Activated CD4-positive, alpha-beta T cell treated with anti-CD3 and anti-CD28 coated beads for 4 hours (primary cell): ENCODE results near the gene TTC34.
"Not testable (repeated sequence)": the region's sequence is repeated elsewhere in the genome, so short reads cannot be mapped to it uniquely, and the experiment has no call there.

ENCODE experiments used
- DNase-seq, 2 donors: peaks; one replicate each; pipeline ENCODE4 v3.0.0-alpha.2; 2020

TTC34 gene

DNA sequence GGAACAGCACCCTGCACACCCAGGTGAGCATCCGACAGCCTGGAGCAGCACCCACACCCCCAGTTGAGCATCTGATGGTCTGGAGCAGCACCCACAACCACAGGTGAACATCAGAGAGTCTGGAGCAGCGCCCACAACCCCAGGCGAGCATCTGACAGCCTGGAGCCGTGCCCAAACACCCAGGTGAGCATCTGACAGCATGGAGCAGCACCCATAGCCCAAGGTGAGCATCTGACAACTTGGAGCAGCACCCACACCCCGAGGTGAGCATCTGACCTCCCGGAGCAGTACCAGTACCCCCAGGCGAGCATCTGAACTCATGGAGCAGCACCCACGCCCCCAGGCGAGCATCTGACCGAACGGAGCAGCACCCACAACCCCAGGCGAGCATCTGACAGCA, 144.4 kb downstream of the TTC34 start:
- peak in 1 of 2 donors; percentile 1 for DNase-seq

DNA sequence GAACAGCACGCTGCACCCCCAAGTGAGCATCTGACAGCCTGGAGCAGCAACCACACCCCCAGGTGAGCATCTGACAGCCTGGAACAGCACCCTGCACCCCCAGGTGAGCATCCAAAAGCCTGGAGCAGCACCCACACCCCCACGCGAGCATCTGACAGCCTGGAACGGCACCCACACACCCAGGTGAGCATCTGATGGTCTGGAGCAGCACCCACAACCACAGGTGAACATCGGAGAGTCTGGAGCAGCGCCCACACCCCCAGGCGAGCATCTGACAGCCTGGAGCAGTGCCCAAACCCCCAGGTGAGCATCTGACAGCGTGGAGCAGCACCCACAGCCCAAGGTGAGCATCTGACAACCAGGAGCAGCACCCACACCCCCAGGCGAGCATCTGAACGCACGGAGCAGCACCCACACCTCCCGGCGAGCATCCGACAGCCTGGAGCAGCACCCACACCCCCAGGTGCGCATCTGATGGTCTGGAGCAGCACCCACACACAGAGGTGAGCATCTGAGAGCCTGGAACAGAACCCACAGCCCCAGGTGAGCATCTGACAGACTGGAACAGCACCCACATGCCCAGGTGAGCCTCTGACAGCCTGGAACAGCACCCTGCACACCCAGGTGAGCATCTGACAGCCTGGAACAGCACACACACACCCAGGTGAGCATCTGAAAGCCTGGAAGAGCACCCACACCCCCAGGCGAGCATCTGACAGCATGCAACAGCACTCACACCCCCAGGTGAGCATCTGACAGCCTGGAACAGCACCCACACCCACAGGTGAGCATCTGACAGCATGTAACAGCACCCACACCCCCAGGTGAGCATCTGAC, 145.7 kb downstream of the TTC34 start:
- not testable (repeated sequence) for DNase-seq

DNA sequence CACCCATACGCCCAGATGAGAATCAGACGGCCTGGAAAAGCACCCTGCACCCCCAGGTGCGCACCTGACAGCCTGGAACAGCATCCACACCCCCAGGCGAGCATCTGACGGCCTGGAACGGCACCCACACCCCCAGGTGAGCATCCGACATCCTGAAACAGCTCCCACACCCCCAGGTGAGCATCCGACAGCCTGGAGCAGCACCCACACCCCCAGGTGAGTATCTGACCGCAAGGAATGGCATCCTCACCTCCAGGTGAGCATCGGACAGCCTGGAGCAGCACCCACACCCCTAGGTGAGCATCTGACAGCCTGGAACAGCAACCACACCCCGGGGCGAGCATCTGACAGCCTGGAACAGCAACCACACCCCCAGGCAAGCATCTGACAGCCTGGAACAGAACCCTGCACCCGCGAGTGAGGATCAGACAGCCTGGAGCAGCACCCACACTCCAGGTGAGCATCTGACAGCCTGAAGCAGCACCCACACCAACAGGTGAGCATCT, 147.0 kb downstream of the TTC34 start:
- not testable (repeated sequence) for DNase-seq

DNA sequence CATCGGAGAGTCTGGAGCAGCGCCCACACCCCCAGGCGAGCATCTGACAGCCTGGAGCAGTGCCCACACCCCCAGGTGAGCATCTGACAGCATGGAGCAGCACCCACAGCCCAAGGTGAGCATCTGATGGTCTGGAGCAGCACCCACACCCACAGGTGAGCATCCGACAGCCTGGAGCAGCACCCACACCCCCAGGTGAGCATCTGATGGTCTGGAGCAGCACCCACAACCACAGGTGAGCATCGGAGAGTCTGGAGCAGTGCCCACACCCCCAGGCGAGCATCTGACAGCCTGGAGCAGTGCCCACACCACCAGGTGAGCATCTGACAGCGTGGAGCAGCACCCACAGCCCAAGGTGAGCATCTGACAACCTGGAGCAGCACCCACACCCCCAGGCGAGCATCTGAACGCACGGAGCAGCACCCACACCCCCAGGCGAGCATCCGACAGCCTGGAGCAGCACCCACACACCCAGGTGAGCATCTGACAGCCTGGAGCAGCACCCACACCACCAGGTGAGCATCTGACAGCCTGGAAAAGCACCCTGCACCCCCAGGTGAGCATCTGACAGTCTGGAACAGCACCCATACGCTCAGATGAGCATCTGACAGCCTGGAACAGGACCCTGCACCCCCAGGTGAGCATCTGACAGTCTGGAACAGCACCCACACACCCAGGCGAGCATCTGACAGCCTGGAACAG, 147.6 kb downstream of the TTC34 start:
- peak in 1 of 2 donors; percentile 39 for DNase-seq

DNA sequence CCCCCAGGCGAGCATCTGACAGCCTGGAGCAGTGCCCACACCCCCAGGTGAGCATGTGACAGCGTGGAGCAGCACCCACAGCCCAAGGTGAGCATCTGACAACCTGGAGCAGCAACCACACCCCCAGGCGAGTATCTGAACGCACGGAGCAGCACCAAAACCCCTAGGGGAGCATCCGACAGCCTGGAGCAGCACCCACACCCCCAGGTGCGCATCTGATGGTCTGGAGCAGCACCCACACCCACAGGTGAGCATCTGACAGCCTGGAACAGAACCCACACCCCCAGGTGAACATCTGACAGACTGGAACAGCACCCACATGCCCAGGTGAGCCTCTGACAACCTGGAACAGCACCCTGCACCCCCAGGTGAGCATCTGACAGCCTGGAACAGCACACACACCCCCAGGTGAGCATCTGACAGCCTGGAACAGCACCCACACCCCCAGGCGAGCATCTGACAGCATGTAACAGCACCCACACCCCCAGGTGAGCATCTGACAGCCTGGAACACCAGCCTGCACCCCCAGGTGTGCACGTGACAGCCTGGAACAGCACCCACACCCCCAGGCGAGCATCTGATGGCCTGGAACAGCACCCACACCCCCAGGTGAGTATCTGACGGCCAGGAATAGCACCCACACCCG, 148.4 kb downstream of the TTC34 start:
- not testable (repeated sequence) for DNase-seq

DNA sequence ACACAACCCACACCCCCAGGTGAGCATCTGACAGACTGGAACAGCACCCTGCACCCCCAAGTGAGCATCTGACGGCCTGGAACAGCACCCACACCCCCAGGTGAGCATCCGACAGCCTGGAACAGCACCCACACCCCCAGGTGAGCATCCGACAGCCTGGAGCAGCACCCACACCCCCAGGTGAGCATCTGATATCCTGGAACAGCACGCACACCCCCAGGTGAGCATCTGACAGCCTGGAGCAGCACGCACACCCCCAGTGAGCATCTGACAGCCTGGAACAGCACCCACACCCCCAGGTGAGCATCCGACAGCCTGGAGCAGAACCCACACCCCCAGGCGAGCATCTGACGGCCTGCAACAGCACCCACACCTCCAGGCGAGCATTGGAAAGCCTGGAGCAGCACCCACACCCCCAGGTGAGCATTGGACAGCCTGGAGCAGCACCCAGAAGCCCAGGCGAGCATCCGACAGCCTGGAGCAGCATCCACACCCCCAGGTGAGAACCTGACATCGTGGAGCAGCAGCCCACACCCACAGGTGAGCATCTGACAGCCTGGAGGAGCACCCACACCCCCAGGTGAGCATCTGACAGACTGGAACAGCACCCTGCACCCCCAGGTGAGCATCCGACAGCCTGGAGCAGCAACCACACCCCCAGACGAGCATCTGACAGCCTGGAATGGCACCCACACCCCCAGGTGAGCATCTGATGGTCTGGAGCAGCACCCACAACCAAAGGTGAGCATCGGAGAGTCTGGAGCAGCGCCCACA, 149.2 kb downstream of the TTC34 start:
- not testable (repeated sequence) for DNase-seq

DNA sequence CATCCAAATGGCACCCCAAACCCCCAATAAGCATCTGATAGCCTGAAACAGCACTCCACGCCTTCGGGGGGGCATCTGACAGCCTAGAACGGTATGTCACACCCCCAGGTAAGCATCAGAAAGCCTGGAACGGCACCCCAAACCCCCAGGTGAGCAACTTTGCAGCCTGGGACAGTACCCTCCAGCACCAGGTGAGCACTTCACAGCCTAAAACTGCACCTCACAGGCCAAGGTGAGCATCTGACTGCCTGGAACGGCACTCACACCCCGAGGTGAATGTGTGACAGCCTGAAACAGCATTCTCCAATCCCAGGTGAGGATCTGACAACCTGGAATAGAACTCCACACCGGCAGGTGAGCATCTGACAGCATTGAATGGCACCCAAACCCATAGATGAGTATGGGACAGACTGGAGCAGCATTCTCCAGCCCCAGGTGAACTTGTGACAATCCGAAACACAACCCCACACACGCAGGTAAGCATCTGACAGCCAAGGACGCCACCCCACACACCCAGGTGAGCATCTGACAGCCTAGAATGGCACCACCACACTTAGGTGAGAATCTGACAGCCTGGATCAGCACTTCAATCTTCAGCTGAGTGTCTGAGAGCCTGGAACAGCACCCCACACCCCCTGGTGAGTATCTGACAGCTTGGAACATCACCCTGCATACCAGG, 150.4 kb downstream of the TTC34 start:
- no peak for DNase-seq

DNA sequence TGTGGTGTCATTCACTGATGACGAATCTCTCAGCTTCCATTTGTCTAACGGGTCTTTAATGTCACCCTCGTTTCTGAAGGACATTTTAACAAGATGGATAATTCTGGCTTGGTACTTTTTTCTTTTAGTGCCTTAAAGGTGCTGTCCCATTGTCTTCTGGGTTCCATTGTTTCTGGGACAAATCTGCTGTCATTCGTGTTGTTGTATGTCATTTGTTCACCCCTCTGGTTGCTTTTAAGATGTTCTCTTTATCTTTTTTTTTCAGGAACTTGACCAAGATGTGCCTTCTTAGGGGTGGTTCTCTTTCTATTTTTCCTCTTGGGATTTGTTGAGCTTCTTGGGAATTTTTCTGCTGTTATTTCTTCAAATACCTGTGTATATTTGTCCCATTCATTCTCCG, 154.7 kb downstream of the TTC34 start:
- no peak for DNase-seq

DNA sequence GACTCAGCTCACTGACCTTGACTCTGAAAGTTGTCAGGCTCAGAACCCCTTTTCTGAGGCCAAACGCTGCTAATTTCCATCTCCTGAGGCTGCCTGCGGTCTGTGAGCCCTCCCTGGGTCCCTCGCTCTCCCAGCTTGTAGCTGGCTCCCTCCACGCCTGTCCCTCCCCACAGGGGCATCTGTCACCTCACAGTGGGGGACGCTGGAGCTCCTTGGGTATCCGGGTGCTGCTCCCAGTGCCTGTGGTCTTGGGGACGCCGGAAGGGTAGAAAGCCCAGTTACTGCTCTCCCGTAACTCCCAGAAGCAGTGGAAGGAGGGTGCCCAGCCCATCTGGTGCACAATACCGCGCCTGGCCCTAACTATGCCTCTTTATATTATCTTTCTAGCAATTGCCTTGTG, 155.7 kb downstream of the TTC34 start:
- no peak for DNase-seq

DNA sequence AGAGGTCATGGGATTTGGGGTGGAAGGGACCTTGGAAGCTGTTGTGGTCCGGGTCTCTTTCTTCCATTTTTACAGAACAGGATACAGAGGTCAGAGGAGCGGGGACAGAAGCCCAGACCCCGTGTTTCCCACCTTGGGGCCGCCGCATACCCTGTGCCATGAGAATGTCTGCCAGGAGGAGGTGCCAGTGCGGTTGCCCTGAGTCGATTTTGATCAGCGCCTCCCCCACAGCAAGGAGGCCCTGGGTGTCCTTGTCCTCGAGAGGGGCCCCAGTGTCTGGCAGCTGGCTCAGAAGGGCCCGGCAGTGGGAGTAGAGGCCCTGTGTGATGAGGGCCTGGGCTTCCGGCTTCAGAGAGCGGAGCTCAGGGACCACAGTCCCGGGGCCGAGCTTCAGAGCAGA, 156.3 kb downstream of the TTC34 start:
- DNase-seq: no peak

DNA sequence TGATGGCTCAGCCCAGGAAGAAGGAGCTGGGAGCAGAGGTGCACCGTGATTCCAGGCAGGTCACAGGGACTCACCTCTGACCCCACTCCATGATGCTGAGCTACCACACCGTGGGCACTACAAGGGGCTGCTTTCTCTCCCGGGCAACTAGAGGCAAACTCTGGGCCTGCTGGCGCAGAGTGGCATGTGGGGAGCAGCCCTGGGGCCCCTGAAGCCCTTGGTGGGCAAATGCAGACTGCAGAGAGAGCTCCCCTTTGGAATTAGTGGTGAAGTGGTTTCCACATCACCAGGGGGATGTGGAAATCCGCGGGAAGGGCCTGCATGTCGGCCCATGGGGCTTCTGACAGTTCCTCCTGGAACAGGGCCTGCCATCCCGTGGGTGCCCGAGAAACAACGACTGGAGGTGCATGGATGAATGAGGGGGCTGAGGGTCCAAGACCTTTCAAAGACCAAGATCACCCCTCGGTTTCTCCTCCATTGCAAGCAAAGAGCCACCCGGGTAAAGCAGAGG, 156.8 kb downstream of the TTC34 start:
- no peak for DNase-seq

DNA sequence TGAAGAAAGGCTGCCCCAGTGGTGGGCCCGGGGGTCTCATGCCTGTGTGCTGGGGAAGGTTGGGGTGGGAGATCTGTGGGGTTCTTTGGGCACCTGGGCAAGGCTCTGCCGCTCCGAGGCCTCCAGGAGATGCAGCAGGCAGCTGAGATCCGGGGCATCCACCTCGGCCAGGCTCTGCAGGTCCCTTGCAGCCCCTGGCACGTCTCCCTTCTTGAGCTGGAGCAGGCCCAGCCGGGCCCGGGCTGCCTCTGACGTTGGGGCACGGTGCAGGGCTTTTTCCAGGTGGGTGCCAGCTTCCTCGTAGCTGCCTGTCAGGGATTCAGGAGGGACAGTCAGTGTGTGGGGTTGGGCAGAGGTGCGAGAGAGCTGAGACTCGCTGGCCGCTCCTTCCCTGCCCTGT, 157.3 kb downstream of the TTC34 start:
- DNase-seq: no peak

DNA sequence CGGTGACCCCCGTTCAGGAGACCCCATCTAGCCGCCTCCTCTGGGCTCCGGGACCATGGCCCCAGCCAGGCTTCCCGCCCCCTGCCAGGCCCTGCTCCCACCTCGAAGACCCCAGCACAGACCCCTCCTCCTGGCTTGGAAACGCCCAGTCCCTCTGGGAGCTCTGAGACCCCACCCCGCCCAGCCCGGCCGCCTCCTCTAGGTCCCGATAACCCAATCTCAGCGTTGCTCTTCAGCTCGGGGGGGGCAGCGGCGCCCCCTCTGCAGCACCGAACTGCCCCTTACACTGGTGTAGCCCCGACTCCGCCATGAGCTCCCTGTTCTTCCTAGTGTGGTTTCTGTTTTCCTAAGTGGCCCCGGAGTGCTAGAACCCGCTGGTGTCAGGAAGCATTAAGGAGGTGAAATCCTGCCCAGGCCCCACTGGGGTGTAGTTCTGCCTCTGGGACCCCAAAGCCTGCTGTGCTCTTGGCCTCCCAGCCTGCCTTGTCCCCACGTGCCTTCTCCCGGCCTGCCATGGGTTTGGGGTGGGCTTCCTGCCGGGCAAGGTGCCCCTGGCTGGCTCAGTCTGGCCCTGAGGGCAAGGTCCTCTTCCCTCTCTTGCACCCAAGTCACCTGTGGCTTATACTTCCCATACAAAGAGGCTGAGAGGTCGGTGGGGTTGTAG, 157.9 kb downstream of the TTC34 start:
- no peak for DNase-seq

DNA sequence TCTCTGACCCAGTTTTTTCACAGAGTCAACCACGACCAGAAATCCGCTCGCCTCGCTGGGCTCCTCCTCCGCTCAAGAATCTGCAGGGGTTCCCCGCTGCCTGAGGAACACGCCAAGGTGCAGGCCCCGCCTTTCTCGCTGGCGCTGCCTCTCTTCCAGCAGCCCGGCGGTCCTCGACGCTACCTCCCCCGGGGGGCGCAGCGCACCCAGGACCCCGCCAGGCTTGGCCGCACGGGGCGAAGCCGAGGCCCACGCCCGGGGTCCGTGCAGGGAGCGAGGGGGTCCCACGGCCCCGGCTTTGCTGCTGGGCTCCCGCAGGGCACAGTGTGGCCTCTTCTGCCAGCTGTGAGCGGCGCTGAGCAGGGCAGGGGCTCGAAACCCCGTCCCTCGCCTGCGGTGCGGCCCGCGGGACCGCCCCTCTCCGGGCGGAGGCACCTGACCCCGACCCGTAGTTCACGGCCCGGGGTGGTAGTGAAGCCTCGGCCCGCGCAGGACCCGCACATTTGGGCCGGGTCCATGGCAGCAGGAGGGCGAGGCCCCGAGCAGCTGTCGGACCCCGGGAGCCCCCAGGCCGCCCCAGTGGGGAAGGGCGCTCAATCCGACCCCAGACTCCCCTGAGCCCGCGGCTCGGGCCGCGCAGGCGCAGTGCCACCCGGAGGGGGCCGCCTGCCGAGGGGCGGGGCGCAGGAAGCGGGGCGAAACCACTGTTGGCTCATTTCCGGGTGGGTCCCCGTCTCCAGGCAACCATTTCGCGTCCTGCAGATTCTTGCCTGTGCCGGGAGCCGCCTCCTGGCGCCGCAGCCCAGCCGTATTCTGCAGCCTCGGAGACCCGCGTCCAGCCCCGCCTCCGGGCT, 158.7 kb downstream of the TTC34 start:
- DNase-seq: peak; percentile 94 to 95

DNA sequence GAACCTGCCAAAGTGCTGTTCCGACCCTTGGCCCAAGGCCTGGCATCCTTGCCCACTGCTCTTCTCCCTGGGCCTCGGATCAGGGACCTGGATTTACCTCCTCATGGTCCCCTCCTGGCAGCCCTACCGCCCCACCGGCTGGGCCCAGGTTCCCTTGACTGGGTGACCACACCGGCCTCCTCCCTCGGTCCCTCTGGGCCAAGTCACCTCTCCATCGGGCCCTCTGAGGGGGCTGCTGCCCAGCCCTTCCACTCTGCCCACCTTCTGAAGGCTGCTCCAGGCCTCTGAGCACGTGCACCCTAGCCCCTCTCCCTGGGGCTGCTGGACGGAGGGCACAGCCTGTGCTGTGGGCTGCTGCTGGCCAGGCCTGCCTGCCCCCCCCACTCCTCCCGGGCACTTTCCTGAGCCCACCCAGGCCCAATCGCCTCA, 159.3 kb downstream of the TTC34 start:
- DNase-seq: no peak

DNA sequence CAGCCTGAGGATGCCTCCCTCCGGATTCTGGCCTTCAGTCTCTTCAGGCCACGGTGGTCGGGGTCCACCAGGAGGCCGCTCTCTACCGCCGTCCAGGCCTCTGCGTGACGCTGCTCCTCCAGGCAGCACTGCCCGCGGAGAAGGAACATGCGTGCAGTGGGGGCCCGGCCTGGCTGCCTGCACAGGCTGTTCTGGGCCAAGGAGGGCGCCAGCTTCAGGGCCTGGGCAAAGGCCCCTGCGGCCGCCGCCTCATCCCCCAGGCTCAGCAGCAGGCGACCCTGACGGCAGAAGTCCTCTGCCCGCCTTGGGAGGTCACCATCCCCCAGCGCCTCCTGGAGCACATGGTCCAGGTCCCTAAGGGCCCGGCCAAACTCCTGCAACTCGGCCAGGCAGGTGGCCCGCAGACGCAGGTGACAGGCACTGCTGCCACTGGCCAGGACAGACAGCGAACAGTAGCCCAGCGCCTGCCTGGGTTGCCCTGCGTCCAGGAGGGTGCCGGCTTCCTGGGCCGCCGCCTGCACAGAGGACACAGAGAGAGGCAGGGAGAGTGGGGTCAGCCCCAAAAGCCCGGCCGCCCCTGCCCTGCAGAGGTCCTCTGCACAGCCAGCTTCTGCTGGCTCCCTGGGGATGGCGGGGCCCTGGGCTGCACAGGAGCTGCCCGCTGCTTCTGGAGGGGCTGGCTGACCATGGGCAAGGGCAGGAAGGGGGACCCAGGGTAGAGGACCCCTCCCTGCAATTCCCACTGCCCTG, 159.9 kb downstream of the TTC34 start:
- DNase-seq: no peak

DNA sequence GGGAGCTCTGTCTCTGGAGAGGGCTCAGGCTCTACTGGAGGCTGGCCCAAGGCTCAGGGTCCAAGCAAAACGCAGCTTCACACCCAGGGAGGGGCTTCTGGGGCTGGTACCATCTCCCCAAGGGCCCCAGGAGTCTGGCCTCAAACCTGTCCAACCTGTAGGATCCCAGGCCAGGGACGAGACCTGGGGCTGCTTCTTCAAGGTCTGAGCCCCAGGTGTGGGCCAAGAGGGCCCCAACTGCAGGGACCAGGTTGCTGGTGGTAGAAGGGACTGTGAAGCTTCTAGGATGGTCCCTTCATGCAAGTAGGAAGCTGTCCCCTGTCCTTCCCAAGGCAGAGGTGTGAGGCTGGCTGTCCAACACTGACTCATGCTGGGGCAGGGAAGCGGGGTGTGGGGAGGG, 160.9 kb downstream of the TTC34 start:
- no peak for DNase-seq

DNA sequence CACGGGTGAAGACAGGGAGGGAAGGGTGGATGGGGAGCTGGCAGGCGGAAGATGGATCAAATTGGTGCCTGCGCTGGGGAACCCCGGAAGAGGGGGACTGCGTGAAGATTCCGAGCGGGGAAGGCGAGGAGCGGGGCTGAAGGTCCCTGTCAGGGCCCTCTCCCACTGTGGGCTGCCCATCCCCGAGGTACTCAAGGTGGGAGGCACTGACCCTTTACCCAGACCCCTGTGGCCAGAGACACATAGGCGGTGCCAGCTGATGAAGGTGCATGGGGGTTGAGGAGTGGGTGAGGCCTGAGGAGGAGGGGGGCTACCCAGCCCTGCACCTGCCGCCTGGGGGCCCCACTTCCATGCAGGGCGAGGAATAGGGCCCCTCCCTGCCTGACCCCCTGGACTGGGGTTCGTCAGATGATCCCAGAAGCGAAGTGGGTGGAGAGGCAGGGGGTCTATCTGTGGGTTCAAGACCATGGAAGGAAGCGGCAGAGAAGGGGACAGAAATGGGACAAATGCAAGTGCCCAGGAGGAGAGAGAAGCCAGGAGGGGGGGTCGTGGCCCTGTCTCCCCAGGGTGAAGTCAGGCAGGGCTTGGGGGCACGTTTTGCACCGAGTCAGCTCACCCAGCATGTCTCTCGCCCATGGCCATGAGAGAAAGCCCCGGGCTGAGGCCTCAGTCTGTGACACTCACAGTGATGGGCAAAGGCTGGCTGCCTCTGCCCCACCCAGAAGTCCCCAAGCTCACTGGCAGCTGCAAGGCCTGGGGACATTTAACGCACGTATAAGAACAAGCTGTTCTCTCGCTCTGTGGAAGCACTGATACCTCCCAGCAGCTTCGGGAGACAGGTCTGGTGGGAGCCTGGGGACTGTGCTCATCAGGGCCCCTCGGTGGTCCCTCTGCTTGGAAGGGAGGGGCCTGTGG, 161.6 kb downstream of the TTC34 start:
- no peak for DNase-seq

DNA sequence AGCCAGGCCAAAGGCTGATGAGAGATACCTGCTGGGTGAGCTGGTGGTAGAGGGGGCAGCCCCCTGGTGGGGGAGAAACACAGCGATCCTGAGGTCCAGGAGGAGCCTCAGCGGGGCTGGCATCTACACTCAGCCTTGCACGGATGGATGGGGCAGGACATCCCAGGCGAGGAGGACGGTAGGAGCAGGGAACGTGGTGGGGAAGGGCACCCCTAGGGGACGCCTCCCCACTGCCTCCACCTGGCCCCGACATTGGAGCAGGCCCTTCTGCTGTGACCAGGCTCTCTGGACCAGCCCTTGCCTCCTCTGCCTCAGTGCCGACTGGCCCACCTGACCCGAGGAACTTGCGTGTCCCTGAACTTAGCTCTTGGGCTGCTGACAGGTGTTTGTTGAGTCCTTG, 162.3 kb downstream of the TTC34 start:
- DNase-seq: no peak
